T-helper 2 cell treated with Interferon-gamma antibody and Interleukin-4, amounts not matched to agents 5 μg/mL and 100 μg/mL, for 36 hours (primary cell): ENCODE data around the gene TUSC7.

ENCODE experiments used
- DNase-seq: peaks from one replicate; pipeline ENCODE4 v3.0.0; 2021; ENCODE audit warnings: low spot score
- H3K27ac Mint-ChIP-seq: one replicate; pipeline ENCODE4 v1.8.0; 2021; ENCODE audit warnings: mild to moderate bottlenecking, mixed read lengths
- H3K27me3 Mint-ChIP-seq: one replicate; pipeline ENCODE4 v1.8.0; 2021; ENCODE audit warnings: low read depth, mixed read lengths
- H3K36me3 Mint-ChIP-seq: one replicate; pipeline ENCODE4 v1.8.0; 2021; ENCODE audit warnings: low read depth, mixed read lengths
- H3K4me1 Mint-ChIP-seq: one replicate; pipeline ENCODE4 v1.8.0; 2021; ENCODE audit warnings: low read depth, mixed read lengths
- H3K4me3 Mint-ChIP-seq: one replicate; pipeline ENCODE4 v1.8.0; 2022; ENCODE audit warnings: mild to moderate bottlenecking, moderate library complexity, mixed read lengths
- H3K9me3 Mint-ChIP-seq: one replicate; pipeline ENCODE4 v1.8.0; 2021; ENCODE audit warnings: mixed read lengths

Gene TUSC7

GRCh38 chr3:116709479-116709878 is at the start of gene TUSC7:
TSS of gene TUSC7 (plus strand) at chr3:116709779.
- Mint-ChIP-seq H3K27ac (no peak within 1 kb of the TSS), H3K27me3 (no peaks in the 10 kb centered on the region), H3K4me1 (no peaks in the 10 kb centered on the region), H3K36me3 (no peaks in the 10 kb centered on the region), H3K4me3 (no peak within 1 kb of the TSS), H3K9me3 (no peaks in the 10 kb centered on the region)
- no peak for DNase-seq

GRCh38 chr3:116661196-116661595 is 48.4 kb upstream of the TUSC7 start:
- Mint-ChIP-seq H3K36me3 (no peaks in the 10 kb centered on the region), H3K27ac (no peak overlapping the region), H3K9me3 (no peaks in the 10 kb centered on the region), H3K27me3 (no peaks in the 10 kb centered on the region), H3K4me1 (no peaks in the 10 kb centered on the region), H3K4me3 (no peak overlapping the region)
- DNase-seq = no peak

- no peak for DNase-seq
- Mint-ChIP-seq H3K9me3 (no peaks in the 10 kb centered on the region), H3K27me3 (no peaks in the 10 kb centered on the region), H3K36me3 (no peaks in the 10 kb centered on the region), H3K4me1 (no peaks in the 10 kb centered on the region), H3K4me3 (no peak overlapping the region), H3K27ac (no peak overlapping the region)
These were observed 46.1 kb upstream of the TUSC7 start for GRCh38 chr3:116663161-116664110.

DNA sequence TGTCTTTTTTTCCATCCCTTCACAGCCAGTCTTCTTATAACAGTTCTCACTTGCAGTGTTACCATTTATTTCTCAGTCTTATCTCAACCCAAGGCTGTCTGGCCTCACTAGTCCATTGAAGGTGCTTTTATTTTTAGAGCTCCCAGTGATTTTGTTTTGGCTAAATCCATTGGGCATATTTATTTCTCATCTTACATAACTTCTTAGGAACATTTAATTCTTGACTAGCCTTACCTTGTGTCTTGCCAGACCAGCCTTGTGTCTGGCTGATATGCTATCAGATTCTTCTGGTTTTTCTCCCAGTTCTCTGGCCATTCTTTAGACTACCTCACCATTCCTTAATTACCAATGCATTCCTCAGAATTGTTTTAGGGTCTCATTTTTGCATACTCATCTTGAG is 42.3 kb upstream of the TUSC7 start:
- no peaks in the 10 kb centered on the region for H3K27me3 Mint-ChIP-seq
- H3K9me3 Mint-ChIP-seq = no peaks in the 10 kb centered on the region
- no peaks in the 10 kb centered on the region for H3K4me1 Mint-ChIP-seq
- no peaks in the 10 kb centered on the region for H3K36me3 Mint-ChIP-seq
- H3K4me3 Mint-ChIP-seq = no peak overlapping the region
- H3K27ac Mint-ChIP-seq = no peak overlapping the region
- no peak for DNase-seq

- Mint-ChIP-seq H3K4me3 (no peak overlapping the region), H3K27me3 (no peaks in the 10 kb centered on the region), H3K9me3 (no peaks in the 10 kb centered on the region), H3K27ac (no peak overlapping the region), H3K36me3 (no peaks in the 10 kb centered on the region), H3K4me1 (no peaks in the 10 kb centered on the region)
- no peak for DNase-seq
These were observed 41.8 kb upstream of the TUSC7 start for GRCh38 chr3:116667791-116668190.

DNA sequence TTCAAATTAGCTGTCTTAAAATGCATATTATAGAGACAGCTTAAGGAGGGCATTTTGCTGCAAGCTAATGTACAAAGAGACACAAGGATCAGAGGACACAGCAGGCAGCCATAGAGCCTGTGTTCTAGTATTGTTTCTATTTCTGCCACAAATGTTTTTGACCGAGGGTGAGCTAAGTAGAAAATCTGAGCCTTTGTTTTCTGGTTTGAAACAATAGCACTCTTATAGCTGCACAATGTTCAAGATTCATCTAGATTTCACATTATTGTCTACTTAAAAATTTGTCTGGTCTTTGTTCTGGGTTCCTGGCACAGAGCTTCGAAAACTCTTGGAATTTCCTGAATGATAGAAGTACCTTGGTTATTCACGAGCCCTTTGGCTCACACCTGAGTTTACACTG is 40.0 kb upstream of the TUSC7 start:
- Mint-ChIP-seq H3K36me3 (no peaks in the 10 kb centered on the region), H3K27ac (no peak overlapping the region), H3K4me3 (no peak overlapping the region), H3K9me3 (no peaks in the 10 kb centered on the region), H3K27me3 (no peaks in the 10 kb centered on the region), H3K4me1 (no peaks in the 10 kb centered on the region)
- DNase-seq = no peak

- no peaks in the 10 kb centered on the region for H3K4me1 Mint-ChIP-seq
- no peak overlapping the region for H3K4me3 Mint-ChIP-seq
- H3K27ac Mint-ChIP-seq = no peak overlapping the region
- no peaks in the 10 kb centered on the region for H3K27me3 Mint-ChIP-seq
- DNase-seq = no peak
- H3K9me3 Mint-ChIP-seq = no peaks in the 10 kb centered on the region
- H3K36me3 Mint-ChIP-seq = no peaks in the 10 kb centered on the region
These were observed 38.4 kb upstream of the TUSC7 start for GRCh38 chr3:116671151-116671550.

DNA sequence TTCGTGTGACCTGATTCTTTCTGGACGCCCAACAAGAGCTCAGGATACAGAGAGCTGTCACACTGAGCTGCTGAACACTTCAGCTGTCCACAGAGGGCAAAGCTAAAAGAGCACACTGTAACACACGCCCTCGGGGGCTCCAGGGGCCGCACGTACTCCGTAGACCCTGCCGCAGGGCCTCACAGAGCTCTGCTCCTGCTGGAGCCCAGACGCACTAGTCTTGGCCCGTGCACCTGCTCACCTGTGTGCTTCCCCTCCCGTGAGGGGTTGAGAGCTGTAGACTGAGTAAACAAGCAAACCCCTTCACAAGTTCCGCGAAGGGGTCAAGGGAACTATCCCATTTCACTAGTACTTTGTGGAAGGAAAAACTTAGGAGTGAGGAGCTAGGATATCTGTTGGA is 30.7 kb upstream of the TUSC7 start:
- no peak overlapping the region for H3K4me3 Mint-ChIP-seq
- H3K36me3 Mint-ChIP-seq = no peaks in the 10 kb centered on the region
- no peaks in the 10 kb centered on the region for H3K4me1 Mint-ChIP-seq
- no peaks in the 10 kb centered on the region for H3K27me3 Mint-ChIP-seq
- no peak for DNase-seq
- no peaks in the 10 kb centered on the region for H3K9me3 Mint-ChIP-seq
- no peak overlapping the region for H3K27ac Mint-ChIP-seq

GRCh38 chr3:116691041-116691440 is 18.5 kb upstream of the TUSC7 start:
- Mint-ChIP-seq H3K27ac (no peak overlapping the region), H3K36me3 (no peaks in the 10 kb centered on the region), H3K9me3 (peaks cover 15% of the 10 kb centered on the region), H3K27me3 (no peaks in the 10 kb centered on the region), H3K4me3 (no peak overlapping the region), H3K4me1 (no peaks in the 10 kb centered on the region)
- no peak for DNase-seq

DNA sequence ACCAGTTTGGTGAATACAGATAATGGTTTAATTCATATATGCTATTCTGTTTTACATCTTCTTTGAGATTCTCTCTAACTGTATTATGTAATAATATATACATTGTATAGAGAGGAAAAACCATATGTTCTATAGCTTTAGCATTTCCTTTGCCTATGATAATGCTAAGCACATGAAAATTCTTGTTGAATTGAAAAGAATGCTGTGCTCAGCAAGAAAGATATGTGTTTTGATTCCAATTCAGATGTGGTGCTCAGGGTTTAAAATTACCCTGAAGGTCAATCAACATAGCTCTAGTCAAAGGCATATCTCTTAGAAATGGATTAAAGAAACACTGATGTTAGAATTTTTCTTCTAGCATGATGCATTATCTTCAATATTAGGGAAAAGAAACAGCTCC is 8.5 kb upstream of the TUSC7 start:
- Mint-ChIP-seq H3K27me3 (no peaks in the 10 kb centered on the region), H3K4me1 (no peaks in the 10 kb centered on the region), H3K4me3 (no peak overlapping the region), H3K9me3 (no peaks in the 10 kb centered on the region), H3K36me3 (no peaks in the 10 kb centered on the region), H3K27ac (no peak overlapping the region)
- no peak for DNase-seq

DNA sequence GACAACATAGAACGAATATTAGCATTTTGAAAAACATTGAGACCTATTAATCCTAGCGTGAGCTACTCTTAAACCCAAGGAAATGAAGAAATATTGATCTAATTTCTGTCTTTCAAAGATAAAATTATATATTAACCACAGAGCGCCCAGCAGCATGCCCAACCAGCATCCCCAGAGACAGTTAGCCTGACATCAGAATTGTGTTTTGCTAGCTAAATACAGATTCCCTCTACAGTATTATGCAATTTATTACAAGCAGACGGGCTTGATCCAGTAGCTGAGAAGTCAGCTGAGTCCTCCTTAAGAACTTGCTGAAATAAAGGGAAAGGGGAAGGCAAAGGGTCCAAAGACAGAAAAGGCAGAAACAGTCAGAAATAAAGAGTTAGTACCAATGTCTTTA is 7.2 kb upstream of the TUSC7 start:
- Mint-ChIP-seq H3K4me3 (no peak overlapping the region), H3K36me3 (no peaks in the 10 kb centered on the region), H3K9me3 (no peaks in the 10 kb centered on the region), H3K27me3 (no peaks in the 10 kb centered on the region), H3K27ac (no peak overlapping the region), H3K4me1 (no peaks in the 10 kb centered on the region)
- no peak for DNase-seq

- no peak for DNase-seq
- Mint-ChIP-seq H3K27me3 (no peaks in the 10 kb centered on the region), H3K4me1 (no peaks in the 10 kb centered on the region), H3K9me3 (no peaks in the 10 kb centered on the region), H3K36me3 (no peaks in the 10 kb centered on the region), H3K4me3 (no peak overlapping the region), H3K27ac (no peak overlapping the region)
These were observed 2.0 kb upstream of the TUSC7 start for GRCh38 chr3:116707531-116707930.

DNA sequence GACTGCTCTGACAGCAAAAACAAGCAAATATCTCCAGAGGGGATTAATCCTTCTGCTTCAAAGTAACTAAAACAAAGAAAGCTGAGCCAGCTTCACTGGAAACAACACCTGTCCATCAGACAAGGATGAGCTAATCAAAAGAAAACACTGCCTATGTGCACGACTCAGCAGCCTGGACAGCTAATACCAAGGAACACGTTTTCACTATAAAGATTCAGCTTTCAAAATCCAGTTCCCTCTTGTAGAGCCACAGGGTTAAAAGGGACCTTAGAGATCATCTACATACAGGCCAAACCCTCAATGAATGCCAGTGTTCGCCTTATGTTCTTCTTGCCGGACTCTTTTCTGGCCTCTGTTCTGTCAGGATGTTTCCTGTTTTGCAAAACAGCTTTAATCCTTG is 6.9 kb downstream of the TUSC7 start:
- Mint-ChIP-seq H3K27me3 (no peaks in the 10 kb centered on the region), H3K9me3 (no peaks in the 10 kb centered on the region), H3K4me1 (no peaks in the 10 kb centered on the region), H3K36me3 (no peaks in the 10 kb centered on the region), H3K27ac (no peak overlapping the region), H3K4me3 (no peak overlapping the region)
- DNase-seq = no peak

GRCh38 chr3:116717566-116717965 is 8.0 kb downstream of the TUSC7 start:
- Mint-ChIP-seq H3K27ac (no peak overlapping the region), H3K4me3 (no peak overlapping the region), H3K4me1 (no peaks in the 10 kb centered on the region), H3K9me3 (no peaks in the 10 kb centered on the region), H3K27me3 (no peaks in the 10 kb centered on the region), H3K36me3 (no peaks in the 10 kb centered on the region)
- DNase-seq = no peak

GRCh38 chr3:116728454-116728853 is 18.9 kb downstream of the TUSC7 start:
- Mint-ChIP-seq H3K36me3 (no peaks in the 10 kb centered on the region), H3K27me3 (no peaks in the 10 kb centered on the region), H3K4me3 (no peak overlapping the region), H3K4me1 (no peaks in the 10 kb centered on the region), H3K27ac (no peak overlapping the region), H3K9me3 (peaks cover 4% of the 10 kb centered on the region)
- DNase-seq = no peak
